ENCODE results near the gene SCIMP. TPM values are rescaled to one million over a fixed set of nuclear protein-coding genes. Genes with fewer than 3 reads are reported as not detected.

SCIMP gene
- total and polyA plus RNA-seq, 12 donors: 0.11 to 9.7 (median 0.73) TPM

DNA sequence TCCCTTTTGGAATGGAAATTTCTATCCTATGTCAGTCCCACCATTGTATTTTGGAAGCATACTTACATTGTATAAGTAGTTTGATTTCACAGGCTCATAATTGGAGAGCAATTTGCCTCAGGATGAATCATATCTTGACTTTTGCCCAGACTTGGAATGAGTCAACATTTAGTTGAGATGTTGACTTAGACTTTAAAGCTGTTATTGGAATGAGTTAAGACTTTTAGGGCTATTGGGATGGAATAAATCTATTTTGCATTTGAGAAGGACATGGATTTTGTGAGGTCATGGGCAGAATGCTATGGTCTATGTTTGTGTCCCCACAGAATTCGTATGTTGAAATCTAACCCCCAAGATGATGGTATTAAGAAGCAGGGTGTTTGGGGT is 30.8 kb downstream of the SCIMP start:
- Histone ChIP-seq H3K27ac (no peak overlapping the region), H3K27me3 (no peaks in the 10 kb centered on the region), H3K9me3 (peaks cover 0 to 5% (median 0%) of the 10 kb centered on the region in 11 donors), H3K4me3 (no peak overlapping the region), H3K4me1 (no peaks in the 10 kb centered on the region), H3K36me3 (peaks cover 0 to under 1% (median 0%) of the 10 kb centered on the region in 9 donors)
- TF ChIP-seq, protein P1, sequence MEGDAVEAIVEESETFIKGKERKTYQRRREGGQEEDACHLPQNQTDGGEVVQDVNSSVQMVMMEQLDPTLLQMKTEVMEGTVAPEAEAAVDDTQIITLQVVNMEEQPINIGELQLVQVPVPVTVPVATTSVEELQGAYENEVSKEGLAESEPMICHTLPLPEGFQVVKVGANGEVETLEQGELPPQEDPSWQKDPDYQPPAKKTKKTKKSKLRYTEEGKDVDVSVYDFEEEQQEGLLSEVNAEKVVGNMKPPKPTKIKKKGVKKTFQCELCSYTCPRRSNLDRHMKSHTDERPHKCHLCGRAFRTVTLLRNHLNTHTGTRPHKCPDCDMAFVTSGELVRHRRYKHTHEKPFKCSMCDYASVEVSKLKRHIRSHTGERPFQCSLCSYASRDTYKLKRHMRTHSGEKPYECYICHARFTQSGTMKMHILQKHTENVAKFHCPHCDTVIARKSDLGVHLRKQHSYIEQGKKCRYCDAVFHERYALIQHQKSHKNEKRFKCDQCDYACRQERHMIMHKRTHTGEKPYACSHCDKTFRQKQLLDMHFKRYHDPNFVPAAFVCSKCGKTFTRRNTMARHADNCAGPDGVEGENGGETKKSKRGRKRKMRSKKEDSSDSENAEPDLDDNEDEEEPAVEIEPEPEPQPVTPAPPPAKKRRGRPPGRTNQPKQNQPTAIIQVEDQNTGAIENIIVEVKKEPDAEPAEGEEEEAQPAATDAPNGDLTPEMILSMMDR (IDR thresholded peaks at IDR 0.05): no peak
- ATAC-seq (no peak), DNase-seq (no peak)
- intact Hi-C loops (cut with DNase I): no loop called here
- WGBS, 2 donors: 96 to 98% methylated on average over 1 of the region's 1 CpG

DNA sequence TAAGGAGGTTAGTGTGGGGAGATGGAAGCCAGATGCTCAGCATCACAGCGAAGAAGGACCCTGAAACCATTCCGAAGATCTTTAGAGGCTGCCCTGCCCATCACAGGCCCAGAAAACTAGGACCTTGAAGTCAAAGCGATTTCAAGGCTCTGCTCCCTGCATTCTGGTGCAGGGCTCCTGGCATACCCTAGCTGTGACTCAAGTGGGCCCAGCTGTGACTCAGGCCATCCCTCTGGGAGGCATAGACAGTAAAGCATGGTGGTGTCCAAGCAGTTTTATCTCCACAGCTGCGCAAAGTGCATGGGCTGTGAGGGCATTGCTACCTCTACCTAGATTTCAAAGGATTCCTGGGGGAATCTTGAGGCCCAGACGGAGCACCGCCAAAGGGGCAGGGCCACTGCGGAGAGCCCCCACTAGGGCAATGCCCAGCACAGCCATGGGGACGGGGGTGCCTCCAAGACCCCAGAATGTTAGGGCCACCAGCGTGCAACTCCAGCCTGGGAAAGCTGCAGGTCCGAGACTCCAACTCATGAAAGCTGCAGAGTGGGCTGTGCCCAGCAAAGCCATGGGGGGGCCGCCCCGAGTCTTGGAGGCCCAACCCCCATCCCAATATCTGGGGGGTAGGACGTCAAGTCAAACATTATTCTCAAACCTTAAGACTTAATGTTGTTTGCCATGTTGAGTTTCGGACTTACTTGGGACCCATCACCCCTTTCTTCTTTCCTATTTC is 31.3 kb downstream of the SCIMP start:
- TF ChIP-seq, protein P1 (IDR thresholded peaks at IDR 0.05): no peak
- H3K4me1 ChIP-seq: no peaks in the 10 kb centered on the region
- H3K9me3 ChIP-seq: peaks cover 0 to 5% (median 0%) of the 10 kb centered on the region in 11 donors
- no peak for DNase-seq
- no peak overlapping the region for H3K27ac ChIP-seq
- no peaks in the 10 kb centered on the region for H3K27me3 ChIP-seq
- intact Hi-C loops (cut with DNase I): no loop called here
- 94 to 95% methylated on average over 14 of the region's 14 CpGs for WGBS, 2 donors
- ATAC-seq: no peak
- H3K4me3 ChIP-seq: no peak overlapping the region
- no peaks in the 10 kb centered on the region for H3K36me3 ChIP-seq

DNA sequence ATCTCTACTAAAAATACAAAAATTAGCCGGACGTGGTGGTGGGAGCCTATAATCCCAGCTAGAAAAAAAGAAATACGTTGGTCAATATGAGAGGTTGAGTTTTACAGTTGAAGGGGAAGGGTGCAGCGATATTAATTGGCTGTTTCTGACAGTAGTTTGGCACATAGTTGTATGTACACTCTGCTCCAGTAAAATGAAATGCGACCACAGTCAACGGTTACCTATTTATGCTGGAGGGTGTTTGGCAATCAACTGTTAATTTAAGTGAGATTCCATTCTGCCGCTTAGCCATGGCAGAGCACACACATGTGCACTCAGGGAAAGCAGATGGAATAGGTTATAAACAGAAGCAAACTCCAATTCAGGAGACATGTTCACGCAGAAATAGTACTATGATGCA is 33.6 kb downstream of the SCIMP start:
- Histone ChIP-seq H3K4me1 (peaks cover 0 to 2% (median 0%) of the 10 kb centered on the region in 9 donors), H3K27me3 (no peaks in the 10 kb centered on the region), H3K9me3 (peaks cover 0 to 5% (median 0%) of the 10 kb centered on the region in 11 donors), H3K4me3 (no peak overlapping the region), H3K36me3 (no peaks in the 10 kb centered on the region), H3K27ac (no peak overlapping the region)
- intact Hi-C loops (cut with DNase I): no loop called here
- DNase-seq (no peak), ATAC-seq (no peak)
- TF ChIP-seq, protein P1 (IDR thresholded peaks at IDR 0.05): no peak
- 95 to 99% methylated on average over 8 of the region's 8 CpGs for WGBS, 2 donors

DNA sequence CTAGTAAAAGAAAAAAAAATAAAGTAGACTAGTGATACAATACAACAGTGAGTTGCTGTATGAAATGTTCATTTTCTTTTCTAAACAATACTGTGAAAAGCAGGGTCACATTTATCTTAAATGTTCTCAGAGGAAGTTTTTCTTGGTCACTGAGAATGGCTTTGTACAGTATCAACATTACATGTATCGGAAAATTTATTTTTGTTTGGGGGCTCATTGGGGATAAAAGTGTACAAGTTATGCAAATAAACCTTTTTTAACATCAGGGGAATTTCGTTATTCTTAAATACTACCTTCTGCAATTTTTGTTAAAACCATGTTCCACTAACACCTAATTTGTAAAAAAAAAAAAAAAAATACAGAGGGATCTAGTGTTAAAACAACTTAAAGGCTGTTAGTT is 34.3 kb downstream of the SCIMP start:
- Histone ChIP-seq H3K9me3 (peaks cover 0 to 3% (median 0%) of the 10 kb centered on the region in 11 donors), H3K4me3 (no peak overlapping the region), H3K4me1 (peaks cover 0 to 2% (median 0%) of the 10 kb centered on the region in 9 donors), H3K27ac (no peak overlapping the region), H3K27me3 (no peaks in the 10 kb centered on the region), H3K36me3 (no peaks in the 10 kb centered on the region)
- TF ChIP-seq, protein P1 (IDR thresholded peaks at IDR 0.05): no peak
- WGBS, 2 donors: 50 to 64% methylated on average over 2 of the region's 2 CpGs
- intact Hi-C loops (cut with DNase I): no loop called here
- no peak for ATAC-seq
- DNase-seq: no peak
